Measurements from ENCODE around the gene MATN1. TPM values are rescaled to one million over a fixed set of nuclear protein-coding genes. Genes with fewer than 3 reads are reported as not detected.

MATN1 gene
- total RNA-seq, 4 donors from 2014 or later = 0.98 TPM; not detected in 3

DNA sequence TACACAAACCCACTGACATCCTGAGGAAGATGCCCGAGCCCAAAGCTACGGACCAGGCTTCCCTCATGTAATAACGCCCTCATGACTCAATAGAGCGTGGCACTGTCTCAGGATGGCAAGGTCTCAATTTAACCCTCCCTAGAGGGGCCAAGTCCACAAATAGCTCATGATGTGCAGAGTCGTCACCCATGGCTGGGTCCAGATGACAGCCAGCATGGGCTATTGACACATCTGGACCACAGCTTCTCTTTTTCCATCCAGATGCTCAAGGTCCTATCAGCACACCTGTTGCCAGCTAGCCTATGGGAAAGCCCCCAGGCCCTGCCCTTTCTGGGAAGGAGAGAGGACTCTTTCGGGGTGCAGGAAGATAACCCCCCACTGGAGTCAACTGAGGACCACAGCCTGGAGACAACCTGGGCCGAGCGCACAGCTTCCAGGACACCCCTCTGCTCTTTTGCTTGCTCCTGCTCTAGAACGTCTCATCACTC lies 31.3 kb upstream of the MATN1 start:
- TF ChIP-seq POLR2A (IDR thresholded peaks at IDR 0.05) (no peak), EP300 (IDR thresholded peaks at IDR 0.05) (no peak), POLR2AphosphoS5 (IDR thresholded peaks at IDR 0.05) (no peak)
- TF ChIP-seq, protein P1, sequence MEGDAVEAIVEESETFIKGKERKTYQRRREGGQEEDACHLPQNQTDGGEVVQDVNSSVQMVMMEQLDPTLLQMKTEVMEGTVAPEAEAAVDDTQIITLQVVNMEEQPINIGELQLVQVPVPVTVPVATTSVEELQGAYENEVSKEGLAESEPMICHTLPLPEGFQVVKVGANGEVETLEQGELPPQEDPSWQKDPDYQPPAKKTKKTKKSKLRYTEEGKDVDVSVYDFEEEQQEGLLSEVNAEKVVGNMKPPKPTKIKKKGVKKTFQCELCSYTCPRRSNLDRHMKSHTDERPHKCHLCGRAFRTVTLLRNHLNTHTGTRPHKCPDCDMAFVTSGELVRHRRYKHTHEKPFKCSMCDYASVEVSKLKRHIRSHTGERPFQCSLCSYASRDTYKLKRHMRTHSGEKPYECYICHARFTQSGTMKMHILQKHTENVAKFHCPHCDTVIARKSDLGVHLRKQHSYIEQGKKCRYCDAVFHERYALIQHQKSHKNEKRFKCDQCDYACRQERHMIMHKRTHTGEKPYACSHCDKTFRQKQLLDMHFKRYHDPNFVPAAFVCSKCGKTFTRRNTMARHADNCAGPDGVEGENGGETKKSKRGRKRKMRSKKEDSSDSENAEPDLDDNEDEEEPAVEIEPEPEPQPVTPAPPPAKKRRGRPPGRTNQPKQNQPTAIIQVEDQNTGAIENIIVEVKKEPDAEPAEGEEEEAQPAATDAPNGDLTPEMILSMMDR (IDR thresholded peaks at IDR 0.05) = no peak
- Histone ChIP-seq H3K4me1 (peaks cover 20% of the 10 kb centered on the region), H3K36me3 (no peaks in the 10 kb centered on the region), H3K27ac (no peak overlapping the region), H3K27me3 (no peaks in the 10 kb centered on the region), H3K9me3 (no peaks in the 10 kb centered on the region), H3K4me3 (peak overlapping the region; percentile 41)
- 55% methylated on average over 9 of the region's 9 CpGs for WGBS
- no peak for DNase-seq (ENCODE audit: low spot score in 2 of 2)

DNA sequence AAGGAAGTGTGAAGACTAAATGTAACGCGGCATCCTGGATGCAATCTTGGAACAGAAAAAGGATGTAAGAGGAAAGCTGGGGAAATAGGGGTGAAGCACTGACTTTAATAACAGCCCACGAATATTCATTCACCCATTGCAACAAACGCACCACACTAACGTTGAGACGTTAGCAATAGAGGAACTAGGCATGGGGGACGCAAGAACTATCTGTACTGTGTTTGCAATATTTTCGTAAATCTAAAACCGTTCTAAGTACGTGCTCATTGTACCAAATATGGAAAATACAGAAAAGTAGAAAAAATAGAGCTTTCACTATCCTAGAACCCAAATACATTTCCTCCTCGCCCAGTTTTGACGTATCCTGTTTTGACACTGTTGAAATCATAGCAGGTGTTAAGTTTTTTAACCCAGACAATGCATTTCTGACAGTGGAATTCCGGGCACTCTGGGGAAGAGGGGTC lies 30.3 kb upstream of the MATN1 start:
- H3K4me3 ChIP-seq = no peak overlapping the region
- WGBS = 72% methylated on average over 13 of the region's 13 CpGs
- TF ChIP-seq, protein P1 (IDR thresholded peaks at IDR 0.05) = no peak
- TF ChIP-seq EP300 (IDR thresholded peaks at IDR 0.05) = no peak
- no peak for TF ChIP-seq POLR2AphosphoS5 (IDR thresholded peaks at IDR 0.05)
- TF ChIP-seq POLR2A (IDR thresholded peaks at IDR 0.05) = no peak
- no peaks in the 10 kb centered on the region for H3K9me3 ChIP-seq
- peaks cover 30% of the 10 kb centered on the region for H3K4me1 ChIP-seq
- H3K36me3 ChIP-seq = no peaks in the 10 kb centered on the region
- no peak for DNase-seq (ENCODE audit: low spot score in 2 of 2)
- H3K27me3 ChIP-seq = no peaks in the 10 kb centered on the region
- H3K27ac ChIP-seq = peak overlapping the region; percentile 28

DNA sequence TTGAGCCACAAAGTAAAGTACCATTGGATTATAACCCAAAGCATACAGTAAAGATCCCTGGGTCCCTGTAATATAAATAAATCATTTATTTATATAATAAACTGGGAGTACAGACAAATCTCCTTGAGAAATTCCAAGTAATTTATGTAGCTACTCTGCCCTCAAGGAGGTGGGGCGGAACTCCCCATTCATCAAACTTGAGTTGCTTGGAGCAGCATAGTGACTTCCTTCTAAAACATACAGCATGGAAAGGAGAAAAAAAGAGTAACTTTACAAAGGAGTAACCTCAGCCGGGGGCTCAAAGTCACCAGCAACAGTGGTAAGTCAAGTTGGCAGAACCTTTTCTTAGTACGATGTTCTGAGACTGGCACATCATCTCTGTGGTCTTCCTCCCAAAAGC lies 29.7 kb upstream of the MATN1 start:
- no peaks in the 10 kb centered on the region for H3K27me3 ChIP-seq
- peaks cover 36% of the 10 kb centered on the region for H3K4me1 ChIP-seq
- no peak overlapping the region for H3K27ac ChIP-seq
- no peaks in the 10 kb centered on the region for H3K9me3 ChIP-seq
- TF ChIP-seq POLR2AphosphoS5 (IDR thresholded peaks at IDR 0.05) = no peak
- TF ChIP-seq POLR2A (IDR thresholded peaks at IDR 0.05) = no peak
- TF ChIP-seq, protein P1 (IDR thresholded peaks at IDR 0.05) = no peak
- TF ChIP-seq EP300 (IDR thresholded peaks at IDR 0.05) = no peak
- no peak overlapping the region for H3K4me3 ChIP-seq
- DNase-seq (ENCODE audit: low spot score in 2 of 2) = no peak
- 68% methylated on average over 3 of the region's 3 CpGs for WGBS
- no peaks in the 10 kb centered on the region for H3K36me3 ChIP-seq

DNA sequence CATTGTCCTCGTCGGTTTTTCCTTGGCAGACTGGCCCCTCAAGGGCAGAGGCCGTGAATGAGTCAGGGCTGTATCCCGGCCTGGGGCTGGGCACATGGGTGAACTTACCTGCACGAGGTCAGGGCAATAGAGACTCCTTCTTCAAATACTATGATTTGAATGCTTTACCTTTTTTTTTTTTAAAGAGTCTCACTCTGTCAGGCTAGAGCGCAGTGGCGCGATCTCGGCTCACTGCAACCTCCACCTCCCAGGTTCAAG lies 29.2 kb upstream of the MATN1 start:
- Histone ChIP-seq H3K27ac (no peak overlapping the region), H3K4me1 (peaks cover 39% of the 10 kb centered on the region), H3K27me3 (no peaks in the 10 kb centered on the region), H3K36me3 (no peaks in the 10 kb centered on the region), H3K9me3 (no peaks in the 10 kb centered on the region), H3K4me3 (no peak overlapping the region)
- TF ChIP-seq POLR2A (IDR thresholded peaks at IDR 0.05) (no peak), EP300 (IDR thresholded peaks at IDR 0.05) (no peak), POLR2AphosphoS5 (IDR thresholded peaks at IDR 0.05) (no peak)
- TF ChIP-seq, protein P1 (IDR thresholded peaks at IDR 0.05) = no peak
- DNase-seq (ENCODE audit: low spot score in 2 of 2) = no peak
- 75% methylated on average over 9 of the region's 9 CpGs for WGBS

DNA sequence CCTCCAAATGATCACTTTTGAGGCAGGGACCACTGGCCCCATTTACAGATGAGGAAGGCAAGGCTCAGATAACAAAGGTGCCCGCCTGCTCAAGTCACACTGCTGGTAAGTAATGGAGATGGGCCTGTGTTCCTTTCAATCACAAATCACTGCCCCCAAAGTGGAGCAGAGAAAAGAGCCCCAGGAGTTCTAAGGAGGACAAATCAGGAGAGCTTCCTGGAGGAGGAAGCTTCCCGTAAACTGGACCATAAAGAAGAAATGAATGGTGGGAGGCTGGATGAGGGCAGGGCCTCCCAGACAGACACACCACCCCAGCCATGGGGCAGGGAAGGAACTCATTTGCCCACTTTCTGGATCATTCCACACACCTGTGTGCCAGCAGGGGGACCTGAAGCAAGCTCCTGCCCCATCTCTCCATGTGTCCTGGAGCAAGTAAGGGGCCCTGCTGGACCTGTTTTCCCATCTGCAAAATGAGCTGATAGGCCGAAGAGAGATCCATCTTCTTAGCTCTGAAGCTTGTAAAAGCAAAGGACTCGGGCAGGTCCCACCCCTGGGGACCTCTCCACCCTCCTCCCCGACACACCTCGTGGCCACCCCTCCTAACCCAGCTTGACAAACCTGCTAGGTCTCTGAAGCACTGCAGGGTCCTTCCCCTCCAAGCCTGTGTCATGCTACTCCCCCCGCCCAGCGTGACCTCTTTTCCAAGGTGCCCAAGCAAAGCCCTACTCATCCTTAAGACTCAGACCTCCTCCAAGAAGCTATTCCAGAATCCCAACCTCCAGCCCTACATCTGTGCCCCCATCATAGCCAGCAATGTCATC lies 28.7 kb upstream of the MATN1 start:
- 80% methylated on average over 8 of the region's 8 CpGs for WGBS
- Histone ChIP-seq H3K9me3 (no peaks in the 10 kb centered on the region), H3K27ac (no peak overlapping the region), H3K4me3 (no peak overlapping the region), H3K4me1 (peaks cover 41% of the 10 kb centered on the region), H3K36me3 (no peaks in the 10 kb centered on the region), H3K27me3 (no peaks in the 10 kb centered on the region)
- TF ChIP-seq, protein P1 (IDR thresholded peaks at IDR 0.05) = no peak
- TF ChIP-seq POLR2AphosphoS5 (IDR thresholded peaks at IDR 0.05) = no peak
- no peak for TF ChIP-seq POLR2A (IDR thresholded peaks at IDR 0.05)
- no peak for TF ChIP-seq EP300 (IDR thresholded peaks at IDR 0.05)
- no peak for DNase-seq (ENCODE audit: low spot score in 2 of 2)

Data from suprapubic skin (tissue), 4 donors.